NCI-H1092 (cell line): Measurements from ENCODE around the gene PUS1.

ENCODE experiments used
- DNase-seq: peaks from one replicate; lab custom pipeline; 2025; lab: John Stamatoyannopoulos, UW

PUS1 gene

GRCh38 chr12:131991816-131992430 lies 62.8 kb downstream of the PUS1 start:
- DNase-seq, result no peak

GRCh38 chr12:131994589-131994988 lies 65.5 kb downstream of the PUS1 start:
- no peak for DNase-seq
